22Rv1 (cell line): ENCODE measurements around the gene ATE1.

Experiments
- H3K27ac ChIP-seq: fragments of 450-650 bp; 2 replicates; pipeline ENCODE4 v1.5.1; 2017
- CTCF ChIP-seq: fragments of 450-650 bp; IDR thresholded peaks from 2 replicates; pipeline ENCODE4 v1.5.1; 2017; ENCODE audit warnings: mild to moderate bottlenecking
- ZFX ChIP-seq: fragments of 450-650 bp; IDR thresholded peaks from 2 replicates; pipeline ENCODE4 v1.6.1; 2017; ENCODE audit warnings: antibody characterized with exemption, borderline replicate concordance

Gene ATE1

GRCh38 chr10:121848082-121848481 is 79.7 kb downstream of the ATE1 start:
- H3K27ac ChIP-seq = no peak overlapping the region
- no peak for TF ChIP-seq CTCF
- TF ChIP-seq ZFX = no peak

- TF ChIP-seq ZFX (no peak), CTCF (no peak)
- H3K27ac ChIP-seq = no peak overlapping the region
These were observed 81.3 kb downstream of the ATE1 start for GRCh38 chr10:121846555-121846954.

- no peak overlapping the region for H3K27ac ChIP-seq
- TF ChIP-seq ZFX (no peak), CTCF (no peak)
These were observed 82.6 kb downstream of the ATE1 start for GRCh38 chr10:121845044-121845784.

GRCh38 chr10:121844537-121844936 is 83.3 kb downstream of the ATE1 start:
- TF ChIP-seq ZFX (no peak), CTCF (no peak)
- no peak overlapping the region for H3K27ac ChIP-seq

- no peak overlapping the region for H3K27ac ChIP-seq
- TF ChIP-seq ZFX (no peak), CTCF (no peak)
These were observed 84.5 kb downstream of the ATE1 start for GRCh38 chr10:121843379-121843778.

- TF ChIP-seq ZFX (no peak), CTCF (no peak)
- no peak overlapping the region for H3K27ac ChIP-seq
These were observed 86.0 kb downstream of the ATE1 start for GRCh38 chr10:121841862-121842261.

GRCh38 chr10:121838931-121839330 is 88.9 kb downstream of the ATE1 start:
- H3K27ac ChIP-seq = no peak overlapping the region
- TF ChIP-seq ZFX (no peak), CTCF (no peak)
